ENCODE results near the gene COA1. TPM values are rescaled to one million over a fixed set of nuclear protein-coding genes. Genes with fewer than 3 reads are reported as not detected.

Gene COA1
- polyA plus RNA-seq, 1 of the 3 experiments (the other 2 are of a cell fraction) = 42.8 TPM

DNA sequence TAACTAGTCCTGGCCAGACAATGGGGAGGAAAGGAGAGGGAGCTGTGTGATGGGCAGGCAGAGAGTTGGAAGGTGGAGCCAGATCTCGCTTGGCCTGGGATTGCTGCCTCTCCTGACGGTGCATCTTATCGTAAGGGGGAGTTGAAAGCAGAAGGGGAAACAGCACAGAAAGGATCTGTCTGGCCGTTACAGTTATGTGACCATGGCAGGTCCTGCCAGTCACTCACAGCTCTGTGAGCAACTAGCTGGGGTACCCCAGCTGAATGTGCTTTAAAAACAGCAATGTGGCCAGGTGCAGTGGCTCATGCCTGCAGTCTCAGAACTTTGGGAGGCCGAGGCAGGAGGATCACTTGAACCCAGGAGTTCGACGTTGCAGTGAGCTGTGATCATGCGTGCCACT lies 37.2 kb upstream of the COA1 start:
- Histone ChIP-seq H3K9me2 (no peaks in the 10 kb centered on the region), H3K9ac (no peak overlapping the region), H3K4me1 (ENCODE audit: control insufficient read depth in 1 of 2, insufficient read depth in 2 of 2, low read depth in 1 of 2, low read length in 1 of 2) (peaks cover 11 to 31% of the 10 kb centered on the region in 2 experiments; a peak in 3 of 4 replicates), H3K36me3 (replicated peaks in 1 of 2; ENCODE audit: control insufficient read depth in 1 of 2, insufficient read depth in 2 of 2, low read length in 1 of 2) (peaks cover 12 to 13% of the 10 kb centered on the region in 2 experiments), H3K9me3 (no peaks in the 10 kb centered on the region), H3K27ac (ENCODE audit: low read depth in 2 of 2, low read length in 1 of 2) (no peak overlapping the region; a peak in 1 of 4 replicates), H3K79me2 (ENCODE audit: insufficient read depth) (peaks cover 27% of the 10 kb centered on the region; the same call in 1 of the 2 replicates), H3K27me3 (ENCODE audit: insufficient read depth) (no peaks in the 10 kb centered on the region), H3F3A (replicated peaks; ENCODE audit: insufficient read depth) (no peaks in the 10 kb centered on the region), H2AFZ (ENCODE audit: low read depth) (no peak overlapping the region), H3K4me2 (no peak overlapping the region), H3K4me3 (ENCODE audit: low read depth in 2 of 2, low read length in 1 of 2) (no peak overlapping the region), H4K20me1 (ENCODE audit: insufficient read depth) (no peaks in the 10 kb centered on the region)
- ChIA-PET POLR2A (interaction anchor here (2.6 kb wide), 1 partner anchor 8 kb away, joined by 12 read pairs; the partner anchor contains the start of gene BLVRA), CTCF (interaction anchor here (0.9 to 3.7 kb wide), 3 partner anchors 72 to 825 kb away, joined by 3 to 19 read pairs (median 3); partner anchors contain the start of gene STK17A)
- no peak for TF ChIP-seq RXRA (IDR thresholded peaks at IDR 0.05; ENCODE audit: borderline replicate concordance, low read depth)
- TF ChIP-seq, protein P1, sequence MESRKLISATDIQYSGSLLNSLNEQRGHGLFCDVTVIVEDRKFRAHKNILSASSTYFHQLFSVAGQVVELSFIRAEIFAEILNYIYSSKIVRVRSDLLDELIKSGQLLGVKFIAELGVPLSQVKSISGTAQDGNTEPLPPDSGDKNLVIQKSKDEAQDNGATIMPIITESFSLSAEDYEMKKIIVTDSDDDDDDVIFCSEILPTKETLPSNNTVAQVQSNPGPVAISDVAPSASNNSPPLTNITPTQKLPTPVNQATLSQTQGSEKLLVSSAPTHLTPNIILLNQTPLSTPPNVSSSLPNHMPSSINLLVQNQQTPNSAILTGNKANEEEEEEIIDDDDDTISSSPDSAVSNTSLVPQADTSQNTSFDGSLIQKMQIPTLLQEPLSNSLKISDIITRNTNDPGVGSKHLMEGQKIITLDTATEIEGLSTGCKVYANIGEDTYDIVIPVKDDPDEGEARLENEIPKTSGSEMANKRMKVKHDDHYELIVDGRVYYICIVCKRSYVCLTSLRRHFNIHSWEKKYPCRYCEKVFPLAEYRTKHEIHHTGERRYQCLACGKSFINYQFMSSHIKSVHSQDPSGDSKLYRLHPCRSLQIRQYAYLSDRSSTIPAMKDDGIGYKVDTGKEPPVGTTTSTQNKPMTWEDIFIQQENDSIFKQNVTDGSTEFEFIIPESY (IDR thresholded peaks at IDR 0.05; ENCODE audit: borderline replicate concordance, low read depth) = no peak
- TF ChIP-seq, protein P2, sequence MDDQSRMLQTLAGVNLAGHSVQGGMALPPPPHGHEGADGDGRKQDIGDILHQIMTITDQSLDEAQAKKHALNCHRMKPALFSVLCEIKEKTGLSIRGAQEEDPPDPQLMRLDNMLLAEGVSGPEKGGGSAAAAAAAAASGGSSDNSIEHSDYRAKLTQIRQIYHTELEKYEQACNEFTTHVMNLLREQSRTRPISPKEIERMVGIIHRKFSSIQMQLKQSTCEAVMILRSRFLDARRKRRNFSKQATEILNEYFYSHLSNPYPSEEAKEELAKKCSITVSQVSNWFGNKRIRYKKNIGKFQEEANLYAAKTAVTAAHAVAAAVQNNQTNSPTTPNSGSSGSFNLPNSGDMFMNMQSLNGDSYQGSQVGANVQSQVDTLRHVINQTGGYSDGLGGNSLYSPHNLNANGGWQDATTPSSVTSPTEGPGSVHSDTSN (IDR thresholded peaks at IDR 0.05) = no peak
- no peak for TF ChIP-seq GATA2 (CRISPR knock-in tag; IDR thresholded peaks at IDR 0.05)
- no peak for TF ChIP-seq TAF1 (IDR thresholded peaks at IDR 0.05; ENCODE audit: borderline replicate concordance, low read depth, low read length)
- TF ChIP-seq MEF2A (IDR thresholded peaks at IDR 0.05; ENCODE audit: borderline replicate concordance, low read depth) = no peak
- no peak for TF ChIP-seq SMC3 (IDR thresholded peaks at IDR 0.05; ENCODE audit: low read depth, low read length)
- no peak for TF ChIP-seq TEAD4 (IDR thresholded peaks at IDR 0.05; ENCODE audit: borderline replicate concordance, insufficient read depth)
- no peak for TF ChIP-seq FOXJ3 (CRISPR knock-in tag; IDR thresholded peaks at IDR 0.05)
- TF ChIP-seq NFIC (IDR thresholded peaks at IDR 0.05; ENCODE audit: borderline replicate concordance) = no peak
- TF ChIP-seq, protein P3, sequence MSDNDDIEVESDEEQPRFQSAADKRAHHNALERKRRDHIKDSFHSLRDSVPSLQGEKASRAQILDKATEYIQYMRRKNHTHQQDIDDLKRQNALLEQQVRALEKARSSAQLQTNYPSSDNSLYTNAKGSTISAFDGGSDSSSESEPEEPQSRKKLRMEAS (IDR thresholded peaks at IDR 0.05; ENCODE audit: low read depth) = no peak
- TF ChIP-seq, protein P4, sequence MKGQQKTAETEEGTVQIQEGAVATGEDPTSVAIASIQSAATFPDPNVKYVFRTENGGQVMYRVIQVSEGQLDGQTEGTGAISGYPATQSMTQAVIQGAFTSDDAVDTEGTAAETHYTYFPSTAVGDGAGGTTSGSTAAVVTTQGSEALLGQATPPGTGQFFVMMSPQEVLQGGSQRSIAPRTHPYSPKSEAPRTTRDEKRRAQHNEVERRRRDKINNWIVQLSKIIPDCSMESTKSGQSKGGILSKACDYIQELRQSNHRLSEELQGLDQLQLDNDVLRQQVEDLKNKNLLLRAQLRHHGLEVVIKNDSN (IDR thresholded peaks at IDR 0.05; ENCODE audit: borderline replicate concordance, low read depth) = no peak
- TF ChIP-seq POLR2AphosphoS5 (IDR thresholded peaks at IDR 0.05; ENCODE audit: low read depth, low read length) = no peak
- TF ChIP-seq NRF1 (IDR thresholded peaks at IDR 0.05; ENCODE audit: low read depth, low read length) = no peak
- TF ChIP-seq EZH2phosphoT487 (IDR thresholded peaks at IDR 0.05; ENCODE audit: borderline replicate concordance, low read depth) = no peak
- TF ChIP-seq, protein P5, sequence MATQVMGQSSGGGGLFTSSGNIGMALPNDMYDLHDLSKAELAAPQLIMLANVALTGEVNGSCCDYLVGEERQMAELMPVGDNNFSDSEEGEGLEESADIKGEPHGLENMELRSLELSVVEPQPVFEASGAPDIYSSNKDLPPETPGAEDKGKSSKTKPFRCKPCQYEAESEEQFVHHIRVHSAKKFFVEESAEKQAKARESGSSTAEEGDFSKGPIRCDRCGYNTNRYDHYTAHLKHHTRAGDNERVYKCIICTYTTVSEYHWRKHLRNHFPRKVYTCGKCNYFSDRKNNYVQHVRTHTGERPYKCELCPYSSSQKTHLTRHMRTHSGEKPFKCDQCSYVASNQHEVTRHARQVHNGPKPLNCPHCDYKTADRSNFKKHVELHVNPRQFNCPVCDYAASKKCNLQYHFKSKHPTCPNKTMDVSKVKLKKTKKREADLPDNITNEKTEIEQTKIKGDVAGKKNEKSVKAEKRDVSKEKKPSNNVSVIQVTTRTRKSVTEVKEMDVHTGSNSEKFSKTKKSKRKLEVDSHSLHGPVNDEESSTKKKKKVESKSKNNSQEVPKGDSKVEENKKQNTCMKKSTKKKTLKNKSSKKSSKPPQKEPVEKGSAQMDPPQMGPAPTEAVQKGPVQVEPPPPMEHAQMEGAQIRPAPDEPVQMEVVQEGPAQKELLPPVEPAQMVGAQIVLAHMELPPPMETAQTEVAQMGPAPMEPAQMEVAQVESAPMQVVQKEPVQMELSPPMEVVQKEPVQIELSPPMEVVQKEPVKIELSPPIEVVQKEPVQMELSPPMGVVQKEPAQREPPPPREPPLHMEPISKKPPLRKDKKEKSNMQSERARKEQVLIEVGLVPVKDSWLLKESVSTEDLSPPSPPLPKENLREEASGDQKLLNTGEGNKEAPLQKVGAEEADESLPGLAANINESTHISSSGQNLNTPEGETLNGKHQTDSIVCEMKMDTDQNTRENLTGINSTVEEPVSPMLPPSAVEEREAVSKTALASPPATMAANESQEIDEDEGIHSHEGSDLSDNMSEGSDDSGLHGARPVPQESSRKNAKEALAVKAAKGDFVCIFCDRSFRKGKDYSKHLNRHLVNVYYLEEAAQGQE (IDR thresholded peaks at IDR 0.05; ENCODE audit: low read depth, low read length) = no peak
- TF ChIP-seq MXI1 (IDR thresholded peaks at IDR 0.05; ENCODE audit: low read depth, low read length) = no peak
- TF ChIP-seq RCOR1 (IDR thresholded peaks at IDR 0.05; ENCODE audit: low read length) = no peak
- no peak for TF ChIP-seq CHD2 (IDR thresholded peaks at IDR 0.05; ENCODE audit: low read length, partially characterized antibody)
- DNase-seq = no peak
- 95% methylated on average over 8 of the region's 8 CpGs for WGBS (ENCODE audit: low lambda C conversion rate)
